ENCODE data around the gene SCP2.

SCP2 gene

GRCh38 chr1:53066891-53067738, 140.0 kb downstream of the SCP2 start:
- H3F3A ChIP-seq (ENCODE audit: insufficient read depth, low read length) = no peaks in the 10 kb centered on the region
- 0 out of 2 replicates have a peak, but pooled peaks cover 5% of the 10 kb centered on the region for H3K27me3 ChIP-seq (ENCODE audit: insufficient read depth, low read length)
- no peaks in the 10 kb centered on the region for H4K20me1 ChIP-seq (ENCODE audit: insufficient read depth, low read length)
- TF ChIP-seq EZH2 (IDR thresholded peaks at IDR 0.05; ENCODE audit: borderline replicate concordance, low read length) = no peak
- TF ChIP-seq, protein P1, sequence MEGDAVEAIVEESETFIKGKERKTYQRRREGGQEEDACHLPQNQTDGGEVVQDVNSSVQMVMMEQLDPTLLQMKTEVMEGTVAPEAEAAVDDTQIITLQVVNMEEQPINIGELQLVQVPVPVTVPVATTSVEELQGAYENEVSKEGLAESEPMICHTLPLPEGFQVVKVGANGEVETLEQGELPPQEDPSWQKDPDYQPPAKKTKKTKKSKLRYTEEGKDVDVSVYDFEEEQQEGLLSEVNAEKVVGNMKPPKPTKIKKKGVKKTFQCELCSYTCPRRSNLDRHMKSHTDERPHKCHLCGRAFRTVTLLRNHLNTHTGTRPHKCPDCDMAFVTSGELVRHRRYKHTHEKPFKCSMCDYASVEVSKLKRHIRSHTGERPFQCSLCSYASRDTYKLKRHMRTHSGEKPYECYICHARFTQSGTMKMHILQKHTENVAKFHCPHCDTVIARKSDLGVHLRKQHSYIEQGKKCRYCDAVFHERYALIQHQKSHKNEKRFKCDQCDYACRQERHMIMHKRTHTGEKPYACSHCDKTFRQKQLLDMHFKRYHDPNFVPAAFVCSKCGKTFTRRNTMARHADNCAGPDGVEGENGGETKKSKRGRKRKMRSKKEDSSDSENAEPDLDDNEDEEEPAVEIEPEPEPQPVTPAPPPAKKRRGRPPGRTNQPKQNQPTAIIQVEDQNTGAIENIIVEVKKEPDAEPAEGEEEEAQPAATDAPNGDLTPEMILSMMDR (IDR thresholded peaks at IDR 0.05; ENCODE audit: low read length) = no peak
- H3K4me2 ChIP-seq (ENCODE audit: low read length) = no peak overlapping the region
- H3K9ac ChIP-seq (ENCODE audit: low read length) = no peak overlapping the region
- no peak overlapping the region for H3K4me3 ChIP-seq (ENCODE audit: low read depth, low read length, poor library complexity, severe bottlenecking)
- H3K79me2 ChIP-seq (ENCODE audit: insufficient read depth, low read length) = no peaks in the 10 kb centered on the region
- H3K27ac ChIP-seq (ENCODE audit: low read depth, low read length, poor library complexity, severe bottlenecking) = no peak overlapping the region
- H3K36me3 ChIP-seq (ENCODE audit: insufficient read depth, low read length) = no peaks in the 10 kb centered on the region
- H3K4me1 ChIP-seq (ENCODE audit: insufficient read depth, low read length, severe bottlenecking) = no peaks in the 10 kb centered on the region
- H2AFZ ChIP-seq (ENCODE audit: low read length) = no peak overlapping the region
- H3K9me3 ChIP-seq (ENCODE audit: low read length) = no peaks in the 10 kb centered on the region
- H3K9me2 ChIP-seq (ENCODE audit: low read depth, low read length) = no peaks in the 10 kb centered on the region

GRCh38 chr1:53067886-53068285, 140.8 kb downstream of the SCP2 start:
- no peaks in the 10 kb centered on the region for H3K9me2 ChIP-seq (ENCODE audit: low read depth, low read length)
- H2AFZ ChIP-seq (ENCODE audit: low read length) = no peak overlapping the region
- no peaks in the 10 kb centered on the region for H3F3A ChIP-seq (ENCODE audit: insufficient read depth, low read length)
- H3K27me3 ChIP-seq (ENCODE audit: insufficient read depth, low read length) = 0 out of 2 replicates have a peak, but pooled peaks cover 5% of the 10 kb centered on the region
- H3K9me3 ChIP-seq (ENCODE audit: low read length) = no peaks in the 10 kb centered on the region
- H3K9ac ChIP-seq (ENCODE audit: low read length) = no peak overlapping the region
- H3K36me3 ChIP-seq (ENCODE audit: insufficient read depth, low read length) = no peaks in the 10 kb centered on the region
- TF ChIP-seq, protein P1 (IDR thresholded peaks at IDR 0.05; ENCODE audit: low read length) = no peak
- TF ChIP-seq EZH2 (IDR thresholded peaks at IDR 0.05; ENCODE audit: borderline replicate concordance, low read length) = no peak
- no peaks in the 10 kb centered on the region for H4K20me1 ChIP-seq (ENCODE audit: insufficient read depth, low read length)
- no peak overlapping the region for H3K4me3 ChIP-seq (ENCODE audit: low read depth, low read length, poor library complexity, severe bottlenecking)
- H3K4me1 ChIP-seq (ENCODE audit: insufficient read depth, low read length, severe bottlenecking) = no peaks in the 10 kb centered on the region
- no peak overlapping the region for H3K27ac ChIP-seq (ENCODE audit: low read depth, low read length, poor library complexity, severe bottlenecking)
- H3K4me2 ChIP-seq (ENCODE audit: low read length) = no peak overlapping the region
- no peaks in the 10 kb centered on the region for H3K79me2 ChIP-seq (ENCODE audit: insufficient read depth, low read length)

- no peak for TF ChIP-seq EZH2 (IDR thresholded peaks at IDR 0.05; ENCODE audit: borderline replicate concordance, low read length)
- TF ChIP-seq, protein P1 (IDR thresholded peaks at IDR 0.05; ENCODE audit: low read length) = no peak
- Histone ChIP-seq H3K4me3 (ENCODE audit: low read depth, low read length, poor library complexity, severe bottlenecking) (no peak overlapping the region), H3F3A (ENCODE audit: insufficient read depth, low read length) (no peaks in the 10 kb centered on the region), H3K36me3 (ENCODE audit: insufficient read depth, low read length) (no peaks in the 10 kb centered on the region), H3K9me2 (ENCODE audit: low read depth, low read length) (no peaks in the 10 kb centered on the region), H3K4me2 (ENCODE audit: low read length) (no peak overlapping the region), H3K79me2 (ENCODE audit: insufficient read depth, low read length) (no peaks in the 10 kb centered on the region), H2AFZ (ENCODE audit: low read length) (no peak overlapping the region), H3K27me3 (ENCODE audit: insufficient read depth, low read length) (0 out of 2 replicates have a peak, but pooled peaks cover 5% of the 10 kb centered on the region), H3K4me1 (ENCODE audit: insufficient read depth, low read length, severe bottlenecking) (no peaks in the 10 kb centered on the region), H3K27ac (ENCODE audit: low read depth, low read length, poor library complexity, severe bottlenecking) (no peak overlapping the region), H3K9me3 (ENCODE audit: low read length) (no peaks in the 10 kb centered on the region), H3K9ac (ENCODE audit: low read length) (no peak overlapping the region), H4K20me1 (ENCODE audit: insufficient read depth, low read length) (no peaks in the 10 kb centered on the region)
These were observed 141.4 kb downstream of the SCP2 start for GRCh38 chr1:53068314-53069099.
